Stimulated activated CD4-positive, alpha-beta T cell treated with anti-CD3 and anti-CD28 coated beads, Interleukin-1b, Interleukin-23, amount 100 ng/mL, for 4 hours (primary cell): Measurements from ENCODE around the gene ABAT.
"Not testable (repeated sequence)": the region's sequence is repeated elsewhere in the genome, so short reads cannot be mapped to it uniquely, and the experiment has no call there.

Source experiments
- DNase-seq, 2 donors: peaks; one replicate each; pipeline ENCODE4 v3.0.0-alpha.2; 2020; ENCODE audit warnings: low read depth in 2 of 2

ABAT gene

GRCh38 chr16:8682551-8683259, 8.3 kb downstream of the ABAT start:
- no peak for DNase-seq

GRCh38 chr16:8683640-8684039, 9.2 kb downstream of the ABAT start:
- no peak for DNase-seq

- DNase-seq: no peak
Measured at GRCh38 chr16:8685617-8686016, 11.2 kb downstream of the ABAT start.

- no peak for DNase-seq
Measured at GRCh38 chr16:8686031-8686621, 11.7 kb downstream of the ABAT start.

GRCh38 chr16:8686879-8687278, 12.5 kb downstream of the ABAT start:
- DNase-seq: no peak

- DNase-seq: no peak
Measured at GRCh38 chr16:8689686-8690085, 15.3 kb downstream of the ABAT start.

GRCh38 chr16:8691728-8692127, 17.3 kb downstream of the ABAT start:
- no peak for DNase-seq

- DNase-seq: no peak
Measured at GRCh38 chr16:8694795-8695728, 20.6 kb downstream of the ABAT start.

GRCh38 chr16:8696880-8697279, 22.5 kb downstream of the ABAT start:
- no peak for DNase-seq

- no peak for DNase-seq
Measured at GRCh38 chr16:8697965-8698364, 23.5 kb downstream of the ABAT start.

GRCh38 chr16:8703693-8704092, 29.3 kb downstream of the ABAT start:
- no peak for DNase-seq

- DNase-seq: no peak
Measured at GRCh38 chr16:8704098-8704497, 29.7 kb downstream of the ABAT start.

GRCh38 chr16:8705100-8705822, 30.8 kb downstream of the ABAT start:
- not testable (repeated sequence) for DNase-seq

GRCh38 chr16:8708536-8708935, 34.1 kb downstream of the ABAT start:
- DNase-seq: no peak

GRCh38 chr16:8712589-8713361, 38.4 kb downstream of the ABAT start:
- DNase-seq: no peak

GRCh38 chr16:8713635-8714172, 39.3 kb downstream of the ABAT start:
- DNase-seq: no peak

- DNase-seq: no peak
Measured at GRCh38 chr16:8714174-8714573, 39.8 kb downstream of the ABAT start.

- no peak for DNase-seq
Measured at GRCh38 chr16:8714807-8715206, 40.4 kb downstream of the ABAT start.

- no peak for DNase-seq
Measured at GRCh38 chr16:8716052-8716451, 41.6 kb downstream of the ABAT start.

GRCh38 chr16:8716592-8716991, 42.2 kb downstream of the ABAT start:
- DNase-seq: no peak

- DNase-seq: no peak
Measured at GRCh38 chr16:8717469-8717868, 43.1 kb downstream of the ABAT start.
